Measurements from ENCODE around the gene PDE4DIP.
"Not testable (repeated sequence)": the region's sequence is repeated elsewhere in the genome, so short reads cannot be mapped to it uniquely, and the experiment has no call there.

GRCh38 chr1:148960212-148961000 is 116.2 kb downstream of the PDE4DIP start:
- not testable (repeated sequence) for TF ChIP-seq CTCF (IDR thresholded peaks at IDR 0.05; ENCODE audit: insufficient read depth, low read length, poor library complexity, severe bottlenecking); EZH2phosphoT487 (conservative IDR thresholded peaks at IDR 0.05; ENCODE audit: low read length)

All from SU-DHL-6 (cell line).